GM19372 (cell line): ENCODE measurements around the gene USP36.

Source experiments
- ATAC-seq: cut with Tn5 transposase; IDR thresholded peaks from one replicate; pipeline ENCODE4 v1.9.1; 2021; ENCODE audit warnings: mild to moderate bottlenecking, low read depth, moderate library complexity; ENCODE audit not compliant: unreplicated experiment

Gene USP36

DNA sequence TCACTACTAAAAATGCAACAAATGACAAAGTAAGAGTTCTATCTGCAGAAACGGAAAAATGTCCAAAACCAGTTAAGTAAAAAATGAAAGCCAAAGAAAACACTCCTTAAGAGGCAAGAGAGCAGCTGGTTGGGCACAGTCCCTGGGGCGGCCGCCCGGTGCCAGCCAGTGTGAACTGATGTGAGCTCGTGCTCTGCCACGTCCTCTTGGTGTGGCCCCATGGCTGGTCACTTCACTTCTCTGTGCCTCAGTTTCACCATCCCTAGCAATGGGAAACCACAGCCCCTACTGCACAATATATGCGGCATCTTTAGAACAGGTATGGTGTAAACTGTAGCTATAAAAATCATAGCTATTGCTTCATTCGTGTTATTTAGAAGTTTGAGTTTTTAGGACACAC, 21.2 kb downstream of the USP36 start:
- no peak for ATAC-seq

DNA sequence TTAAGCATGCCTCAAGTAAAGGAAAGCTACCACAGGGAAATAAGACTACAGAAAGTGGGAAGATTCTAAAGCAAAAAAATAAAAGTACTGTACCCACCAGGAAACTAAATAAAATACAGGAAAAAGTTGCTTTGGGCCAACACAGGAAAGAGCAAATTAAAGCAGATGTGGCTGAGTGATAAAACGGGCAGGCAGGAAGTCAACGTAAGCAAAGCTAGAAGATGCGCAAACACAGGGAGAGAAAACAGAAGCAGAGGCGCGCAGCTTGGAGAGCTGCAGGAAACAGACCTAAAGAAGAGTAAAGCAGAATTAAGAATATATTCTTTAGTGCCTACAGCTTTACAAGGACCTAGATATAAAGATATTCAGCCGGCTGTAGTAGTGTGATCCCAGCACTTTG, 21.7 kb downstream of the USP36 start:
- no peak for ATAC-seq

DNA sequence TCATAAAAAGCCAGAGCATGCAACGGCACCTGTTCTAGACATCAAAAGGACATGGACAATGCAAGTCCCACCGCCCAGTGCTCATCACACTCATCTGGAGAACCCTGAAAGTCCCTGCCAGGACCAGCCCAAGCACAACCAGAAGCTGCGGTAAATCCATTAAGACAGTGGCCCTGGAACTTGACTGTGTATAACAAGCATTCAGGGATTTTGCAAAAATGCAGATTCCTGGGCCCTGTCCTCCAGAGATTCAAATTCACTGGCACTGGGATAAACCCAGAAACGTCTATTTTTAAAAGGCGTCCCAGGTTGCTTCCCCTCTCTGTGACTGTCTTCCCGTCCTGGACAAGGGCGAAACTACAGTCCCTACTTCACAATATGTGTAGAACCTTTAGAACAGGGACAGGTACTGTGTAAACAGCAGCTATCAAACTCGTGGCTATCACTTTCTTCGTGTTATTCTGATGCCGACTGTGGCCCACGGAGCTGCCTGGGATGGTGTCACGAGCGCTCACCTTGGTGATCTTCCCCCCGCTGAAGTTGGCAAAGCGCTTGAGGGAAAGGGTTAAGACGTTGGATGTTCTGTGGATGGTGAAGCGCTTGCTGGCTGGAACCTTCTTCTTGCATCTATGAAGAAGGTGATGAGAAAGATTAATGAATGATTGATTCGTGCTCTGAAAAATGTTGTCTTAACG, 22.3 kb downstream of the USP36 start:
- ATAC-seq, result no peak

DNA sequence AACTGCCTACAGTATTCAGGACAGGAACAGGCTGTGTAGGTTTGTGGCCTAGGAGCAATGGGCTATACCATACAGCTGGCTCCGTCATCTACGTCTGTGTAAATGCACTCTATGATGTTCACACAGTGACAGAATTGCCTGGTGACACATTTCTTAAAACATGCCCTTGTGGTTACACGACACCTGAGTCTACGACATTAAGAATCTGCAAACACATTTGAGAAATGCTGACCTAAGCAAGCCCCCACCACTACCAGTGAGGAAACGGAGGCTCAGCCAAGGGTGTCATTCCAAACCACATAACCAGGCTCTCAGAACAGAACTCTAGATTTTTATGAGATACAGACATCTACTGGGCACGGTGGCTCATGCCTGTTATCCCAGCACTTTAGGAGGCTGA, 23.5 kb downstream of the USP36 start:
- no peak for ATAC-seq

DNA sequence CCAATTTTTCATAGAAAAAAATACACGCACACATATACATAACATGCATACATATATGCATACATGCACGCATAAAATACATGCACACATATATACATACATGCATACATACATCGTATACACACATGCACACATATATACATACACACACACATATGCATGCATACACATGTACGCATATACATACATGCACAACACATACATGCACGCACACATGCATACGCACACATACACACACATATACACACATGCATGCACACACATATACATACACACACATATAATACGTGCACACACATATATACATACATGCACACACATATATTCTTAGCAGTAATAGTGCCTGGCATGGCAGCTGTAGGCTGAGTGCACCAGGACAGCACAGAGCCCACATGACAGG, 24.9 kb downstream of the USP36 start:
- no peak for ATAC-seq

DNA sequence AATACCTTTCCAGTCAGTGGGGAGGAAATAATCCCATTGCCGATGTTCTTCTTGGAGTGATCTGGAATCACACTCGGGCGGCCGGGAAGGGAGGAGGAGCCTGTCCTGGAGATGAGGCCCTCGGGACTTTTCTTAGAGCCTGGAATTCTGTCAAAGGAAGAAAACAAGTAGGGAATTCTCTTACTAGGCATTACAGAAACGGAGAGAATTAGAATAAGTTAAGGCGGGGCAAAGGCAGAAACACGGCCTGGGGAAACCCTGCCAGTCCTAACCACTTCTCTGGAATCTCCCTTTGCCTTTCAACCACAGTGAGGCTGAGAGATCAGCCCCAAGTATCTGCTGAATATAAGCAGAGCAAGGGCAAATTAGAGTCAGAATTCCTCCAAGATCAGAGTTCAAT, 27.8 kb downstream of the USP36 start:
- ATAC-seq, result no peak

DNA sequence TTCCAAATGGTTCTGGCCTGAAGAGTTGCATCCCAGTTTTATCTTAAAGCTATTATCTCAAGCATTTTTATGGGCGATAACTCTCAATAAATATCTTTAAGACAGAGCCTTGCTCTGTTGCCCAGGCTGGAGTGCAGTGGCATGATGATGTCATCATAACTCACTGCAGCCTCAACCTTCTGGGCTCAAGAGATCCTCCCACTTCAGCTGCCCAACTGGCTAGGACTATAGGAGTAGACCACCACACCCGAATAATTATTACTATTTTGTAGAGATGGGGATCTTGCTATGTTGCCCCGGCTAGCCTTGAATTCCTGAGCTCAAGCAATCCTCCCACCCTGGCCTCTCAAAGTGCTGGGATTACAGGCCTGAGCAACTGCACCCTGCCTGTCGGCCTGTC, 32.5 kb downstream of the USP36 start:
- ATAC-seq, result no peak

DNA sequence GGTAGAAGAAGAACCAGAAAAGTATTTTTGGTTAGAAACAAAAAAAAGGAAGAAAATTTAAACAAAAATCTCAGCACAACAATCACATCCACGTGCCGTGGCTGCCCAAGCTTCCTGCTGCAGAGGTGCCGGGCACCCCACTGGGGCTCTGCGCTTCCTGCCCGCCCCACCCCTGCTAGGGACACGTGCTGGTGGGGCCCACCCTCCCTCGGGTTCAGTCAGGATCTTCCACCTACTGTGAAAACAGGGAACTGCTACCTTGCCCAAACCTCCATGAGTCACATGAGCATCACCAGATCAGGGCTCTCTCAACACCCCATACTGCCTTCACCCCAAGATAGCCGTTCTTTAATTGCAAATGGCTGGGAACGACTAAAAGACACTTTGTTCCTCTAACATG, 34.2 kb downstream of the USP36 start:
- no peak for ATAC-seq

DNA sequence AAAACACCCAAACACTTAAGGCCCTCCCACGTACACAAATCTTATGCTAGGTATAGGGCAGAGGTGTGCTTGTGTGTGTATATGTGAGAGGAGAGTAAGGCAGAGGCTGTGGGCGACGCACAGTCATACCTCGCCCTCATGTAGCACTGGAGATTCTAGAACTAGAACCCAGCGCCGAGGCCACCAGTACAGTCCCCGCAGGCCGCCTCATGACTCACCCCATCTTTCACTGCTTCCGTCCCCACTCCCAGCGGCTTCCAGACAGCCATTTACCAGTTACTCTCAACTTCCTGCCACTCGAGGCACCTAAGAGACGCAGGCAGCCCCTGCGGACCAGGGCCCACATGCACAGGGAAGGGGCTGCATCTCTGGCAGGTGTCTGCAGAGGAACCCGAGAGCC, 35.3 kb downstream of the USP36 start:
- ATAC-seq, result no peak

DNA sequence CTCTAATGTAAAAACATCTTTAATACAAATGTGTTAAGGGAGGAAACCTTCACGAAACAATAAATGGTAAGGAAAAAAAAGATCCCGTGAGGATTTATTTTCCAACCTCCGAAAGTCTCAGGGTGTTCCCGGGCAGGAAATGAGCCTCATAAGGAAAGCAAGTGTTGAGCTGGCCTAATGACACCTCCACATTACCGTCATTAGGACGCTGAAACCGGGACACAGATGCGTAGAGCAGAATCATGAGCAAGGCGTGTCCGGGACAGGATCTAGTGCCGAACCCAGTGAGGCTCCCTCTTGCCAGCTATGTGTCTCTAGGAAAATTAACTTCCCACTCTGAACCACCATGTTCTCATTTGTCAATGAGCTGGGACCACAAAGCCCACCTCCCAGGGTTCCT, 35.8 kb downstream of the USP36 start:
- ATAC-seq, result no peak

DNA sequence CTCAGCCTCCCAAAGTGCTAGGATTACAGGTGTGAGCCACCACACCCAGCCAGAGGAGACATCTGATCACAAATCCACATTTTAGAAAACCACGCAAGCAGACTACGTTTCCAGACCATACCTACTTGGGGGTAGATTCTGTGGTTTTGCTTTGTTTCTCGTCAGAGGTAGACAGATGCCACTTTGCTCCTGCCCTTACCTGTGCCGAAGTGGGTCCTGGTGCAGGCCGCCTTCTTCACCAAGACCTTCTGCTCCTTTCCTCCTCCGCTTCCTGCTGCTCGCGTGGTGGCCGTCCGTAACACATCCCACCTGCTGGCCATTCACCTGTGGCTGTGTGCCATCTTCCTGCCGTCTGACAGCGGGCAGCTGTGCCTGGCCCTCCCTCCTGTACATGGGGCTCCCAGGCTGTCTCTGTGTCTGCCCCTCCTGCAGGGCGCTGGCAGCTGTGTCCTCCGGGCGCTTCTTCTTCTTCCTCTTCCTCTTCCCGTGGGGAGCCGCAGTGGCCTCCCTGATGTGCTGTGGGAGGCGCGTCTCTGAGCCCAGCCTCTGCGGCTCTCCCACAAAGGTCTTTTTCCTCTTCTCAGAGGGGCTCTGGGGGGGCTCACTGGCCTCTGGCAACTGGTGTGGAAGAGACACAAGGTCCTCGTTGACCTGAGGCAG, 37.3 kb downstream of the USP36 start:
- ATAC-seq, result no peak

DNA sequence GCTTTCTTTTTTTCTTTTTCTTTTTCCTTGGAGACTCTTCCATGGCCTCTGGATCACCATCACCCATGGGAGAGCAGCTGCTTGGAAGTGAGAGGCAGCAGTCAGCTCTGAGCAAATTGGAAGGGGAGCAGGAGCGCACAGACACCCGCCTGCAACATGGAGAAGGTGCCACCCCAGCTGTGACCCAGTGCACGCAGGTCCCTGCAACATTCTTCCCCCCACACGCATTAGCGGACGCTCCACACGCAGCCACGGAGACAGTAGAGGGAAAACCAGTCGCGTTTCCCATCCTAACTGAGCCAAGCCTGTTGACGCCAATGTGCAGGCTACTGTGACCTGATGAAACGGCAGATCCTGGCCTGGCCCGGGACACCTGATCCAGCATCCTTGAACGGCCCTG, 38.2 kb downstream of the USP36 start:
- ATAC-seq, result no peak

DNA sequence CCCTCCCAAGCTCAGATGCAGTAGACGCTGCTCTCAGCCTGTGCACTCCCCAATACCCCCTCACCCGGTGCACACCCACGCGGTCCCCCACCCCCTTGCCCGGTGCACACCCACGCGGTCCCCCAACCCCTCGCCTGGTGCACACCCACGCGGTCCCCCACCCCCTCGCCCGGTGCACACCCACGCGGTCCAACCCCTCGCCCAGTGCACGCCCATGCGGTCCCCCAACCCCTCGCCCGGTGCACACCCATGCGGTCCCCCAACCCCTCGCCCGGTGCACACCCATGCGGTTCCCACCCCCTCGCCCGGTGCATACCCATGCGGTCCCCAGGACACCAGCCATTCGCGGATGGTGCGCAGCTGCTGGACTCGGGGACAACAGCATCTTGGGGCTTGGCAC, 38.6 kb downstream of the USP36 start:
- ATAC-seq, result no peak

DNA sequence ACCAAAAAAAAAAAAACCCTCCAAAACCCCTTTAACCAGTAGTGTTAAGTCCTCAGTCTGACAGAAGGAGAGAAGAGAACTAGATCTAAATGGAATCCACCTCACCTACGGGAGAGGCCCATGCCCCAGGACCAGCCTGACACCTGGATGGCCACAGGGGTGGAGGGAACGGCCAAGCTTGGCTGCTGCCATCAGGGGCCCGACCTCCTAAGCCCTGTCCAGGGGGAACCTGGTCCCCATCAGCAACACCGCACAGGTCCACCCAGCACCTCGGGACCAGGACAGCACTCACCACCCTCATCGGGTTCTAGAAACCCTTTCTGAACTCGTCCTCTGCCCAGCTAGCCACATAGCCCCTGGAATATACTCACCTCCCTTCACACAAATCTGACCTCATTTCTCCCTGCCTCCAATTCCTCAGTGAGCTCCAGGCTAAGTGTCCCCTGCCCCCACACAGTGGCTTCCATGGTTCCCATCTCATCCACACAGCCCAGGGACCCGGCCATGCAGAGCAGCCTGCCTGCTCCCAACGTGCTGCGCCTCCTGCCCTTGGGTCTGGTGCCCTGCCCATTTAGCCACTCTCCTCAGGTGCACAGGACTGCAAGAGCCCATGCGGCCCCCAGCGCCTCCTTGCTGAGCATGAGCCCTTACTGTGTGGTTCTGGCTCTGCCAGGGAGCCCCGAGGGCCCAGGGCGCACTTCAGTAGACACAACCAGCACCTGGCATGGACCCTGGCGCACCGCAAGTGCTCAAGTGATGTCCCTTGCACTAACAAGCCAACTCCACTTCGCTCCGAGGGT, 40.3 kb downstream of the USP36 start:
- no peak for ATAC-seq

DNA sequence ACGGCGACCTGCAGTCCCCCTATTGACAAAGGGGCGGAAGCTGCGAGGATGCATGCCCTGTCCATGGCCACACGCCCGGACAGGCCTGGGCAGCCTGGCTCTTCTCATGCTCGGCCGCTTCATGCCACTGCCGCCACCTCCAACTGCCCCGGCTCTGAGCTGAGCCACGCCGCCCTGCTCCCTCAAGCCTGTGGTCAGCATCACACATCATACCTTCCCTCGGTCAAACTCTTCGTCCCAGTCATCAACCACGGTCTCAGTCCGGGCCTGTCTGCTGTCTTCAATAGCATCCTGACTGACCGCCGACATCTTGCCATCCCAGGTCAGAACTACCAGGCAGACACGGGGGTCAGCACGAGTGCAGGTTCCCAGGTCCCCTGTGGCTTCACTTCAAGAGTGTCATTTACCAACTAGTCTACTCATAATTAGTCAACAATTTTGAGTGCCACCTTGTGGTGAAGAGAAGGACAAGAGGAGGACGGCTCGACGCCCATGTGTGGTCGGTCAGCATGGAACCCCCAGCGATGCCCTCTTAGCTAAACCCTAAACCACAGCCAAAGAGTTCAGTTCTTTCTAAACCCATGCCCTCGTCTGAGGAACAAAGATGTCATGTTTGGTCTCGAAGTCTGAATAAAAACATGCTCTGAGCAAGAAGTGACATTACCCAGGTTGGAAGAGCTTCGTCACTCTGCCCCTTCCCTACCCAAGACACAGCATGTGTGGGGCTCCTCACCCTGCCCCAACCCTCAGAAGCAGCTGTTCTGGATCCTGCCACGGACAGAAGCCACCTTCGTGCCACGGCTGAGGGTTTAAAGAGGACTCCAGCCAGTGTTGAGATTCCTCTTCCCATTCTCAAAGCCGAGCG, 41.7 kb downstream of the USP36 start:
- no peak for ATAC-seq

DNA sequence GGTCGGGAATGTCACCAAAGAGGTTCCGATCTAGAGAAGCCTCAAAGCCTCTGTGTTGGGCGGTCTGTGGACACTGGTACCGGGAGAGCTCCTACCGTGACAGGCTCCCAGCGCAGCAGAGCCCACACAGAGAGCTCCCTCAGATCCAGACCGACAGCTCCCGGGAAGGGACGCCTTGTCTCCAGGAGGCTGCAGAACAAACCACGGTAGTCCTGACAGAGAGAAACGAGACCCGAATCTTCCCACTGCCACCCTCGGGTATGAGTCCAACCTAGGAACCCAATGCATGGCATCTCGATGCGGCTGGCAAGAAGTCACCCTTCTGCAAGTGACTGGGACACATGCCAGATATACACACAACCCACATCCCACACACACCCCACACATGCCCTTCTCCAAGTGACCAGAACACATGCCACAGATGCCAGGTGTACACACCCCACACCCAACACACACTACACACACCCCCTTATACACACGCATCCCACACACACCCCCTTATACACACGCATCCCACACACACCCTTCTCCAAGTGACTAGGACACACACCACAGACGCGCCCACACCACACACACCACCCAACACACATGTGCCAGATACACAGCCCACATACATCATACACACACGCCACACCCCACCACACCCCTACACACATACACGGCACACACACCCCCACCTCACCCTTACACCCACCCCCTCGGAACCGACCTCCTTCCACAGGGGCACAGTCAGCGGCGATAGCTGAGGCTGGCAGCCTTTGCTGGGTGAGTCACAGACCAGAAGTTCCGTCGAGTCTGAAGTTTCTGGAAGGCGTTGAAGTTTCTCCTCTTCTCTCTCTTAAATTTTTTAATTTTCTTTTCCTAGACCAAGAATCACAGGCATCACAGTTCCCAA, 42.7 kb downstream of the USP36 start:
- no peak for ATAC-seq

DNA sequence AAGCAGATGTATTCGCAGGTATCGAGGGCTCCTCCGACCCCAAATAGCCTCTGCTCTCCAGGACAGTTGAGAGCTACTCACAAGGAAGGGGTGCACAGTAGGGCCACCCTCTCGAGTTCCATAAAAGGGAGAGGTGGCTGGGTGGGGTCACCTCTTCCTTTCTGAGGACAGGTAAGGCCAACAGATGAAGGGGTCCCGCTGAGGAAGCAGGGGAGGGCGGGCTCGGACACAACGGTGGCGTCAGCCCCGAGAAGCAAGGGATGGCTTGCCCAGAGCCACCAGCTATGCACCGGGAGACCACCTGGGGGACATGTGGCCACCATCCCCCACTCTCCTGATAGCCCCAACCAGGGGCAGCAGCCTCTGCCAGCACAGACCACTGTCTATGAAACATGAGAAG, 43.4 kb downstream of the USP36 start:
- ATAC-seq, result no peak

DNA sequence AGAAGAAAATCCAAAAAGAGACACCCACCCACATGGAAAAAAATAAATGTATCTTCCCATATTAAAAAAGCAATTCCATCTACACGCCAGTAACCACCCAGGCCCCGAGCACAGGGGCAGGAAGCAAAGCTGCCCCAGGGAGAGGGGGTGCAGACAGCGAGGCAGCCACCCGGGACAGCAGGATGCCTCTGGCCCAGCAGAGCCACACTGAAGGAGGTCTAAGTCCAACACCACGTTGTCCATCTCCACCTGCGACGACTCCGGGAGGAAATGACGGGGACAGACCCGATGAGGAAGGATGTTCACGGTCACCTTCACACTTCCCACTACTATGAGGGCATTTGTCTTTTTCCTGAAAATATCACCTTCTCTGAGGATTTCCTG, 44.1 kb downstream of the USP36 start:
- no peak for ATAC-seq

DNA sequence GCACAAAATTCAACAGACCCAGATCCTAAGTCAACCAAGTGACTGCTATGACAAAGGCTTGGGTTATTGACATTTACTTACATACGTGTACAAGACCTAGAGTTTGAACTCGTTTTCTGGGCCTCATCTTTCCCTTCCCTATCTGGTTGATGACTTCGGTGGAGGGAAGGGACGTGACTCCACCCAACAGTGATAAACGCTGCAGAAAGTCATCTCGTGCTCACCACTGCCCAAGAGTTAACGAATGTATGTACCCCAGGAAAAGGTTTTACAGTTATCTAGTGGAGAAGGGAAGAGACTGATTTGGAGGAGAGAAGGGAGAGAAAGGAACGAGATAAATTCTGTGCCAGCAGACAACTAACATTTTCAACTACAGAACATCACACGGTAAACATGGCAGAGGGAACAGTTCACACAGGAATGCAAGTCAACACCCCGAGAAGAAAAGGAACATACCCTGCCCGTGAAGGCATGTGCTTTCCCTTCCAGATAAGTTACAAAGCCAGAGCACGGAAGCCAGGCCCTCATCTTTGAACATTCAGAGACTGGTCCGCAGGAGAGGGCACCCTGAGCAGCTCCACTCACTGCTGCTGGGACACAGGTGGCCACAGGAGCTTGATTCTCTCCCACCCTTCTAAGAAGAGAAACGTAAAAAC, 44.6 kb downstream of the USP36 start:
- ATAC-seq, result no peak
